ENCODE data around the gene TRABD2B.

TRABD2B gene

DNA sequence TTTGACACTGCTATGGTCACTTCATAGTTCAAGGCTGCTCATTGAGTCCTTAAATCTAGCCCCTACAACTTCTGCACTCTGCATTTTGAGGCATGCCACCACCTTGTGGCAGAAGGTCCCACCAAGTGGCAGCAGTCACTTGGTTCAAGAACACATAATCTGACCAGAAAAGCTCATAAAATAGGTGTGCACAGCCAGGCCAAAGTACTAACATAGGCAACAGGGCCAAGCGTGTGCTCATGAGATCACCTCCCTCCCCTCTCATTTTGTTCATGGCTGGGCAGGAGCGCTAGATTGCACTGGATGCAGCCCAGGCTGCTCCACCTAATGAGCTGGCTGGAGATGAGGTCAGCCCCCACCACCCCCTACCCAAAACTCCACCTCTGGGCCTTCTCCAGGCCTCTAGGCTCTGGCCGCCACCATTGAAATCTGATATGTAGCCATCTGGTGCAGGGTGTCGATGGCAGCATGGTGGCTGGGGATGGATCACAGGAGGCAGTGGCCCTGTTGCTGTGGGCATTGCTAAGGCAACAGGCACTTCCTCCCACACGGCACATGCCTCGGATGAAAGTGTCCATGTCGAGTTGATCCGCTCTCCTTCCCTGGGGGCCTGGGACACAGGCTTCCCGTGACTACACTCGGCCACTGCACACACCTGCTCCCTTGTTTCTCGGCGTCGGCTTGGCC, 193.2 kb downstream of the TRABD2B start:
- DNase-seq (ENCODE audit: low read depth in 2 of 2): no peak

DNA sequence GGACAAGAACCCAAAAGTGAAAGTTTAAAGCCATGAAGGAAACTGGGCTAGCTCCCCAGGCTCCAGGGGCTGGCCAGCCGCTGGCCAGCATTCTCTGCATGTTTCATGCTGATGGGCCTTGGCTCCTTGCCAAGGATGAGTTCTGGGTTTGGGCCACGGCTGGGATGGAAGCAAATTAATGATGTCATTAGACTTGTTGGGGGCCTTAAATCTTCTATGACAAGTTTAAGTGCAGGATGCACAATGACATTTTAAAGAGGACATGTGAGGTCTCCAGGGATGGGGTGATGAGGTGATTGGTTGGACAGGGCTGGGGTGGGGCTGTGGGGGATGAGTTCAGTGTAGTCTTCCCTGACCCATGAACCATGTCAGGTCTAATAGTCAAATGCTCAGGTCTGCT, 199.6 kb downstream of the TRABD2B start:
- no peak for DNase-seq (ENCODE audit: low read depth in 2 of 2)

DNA sequence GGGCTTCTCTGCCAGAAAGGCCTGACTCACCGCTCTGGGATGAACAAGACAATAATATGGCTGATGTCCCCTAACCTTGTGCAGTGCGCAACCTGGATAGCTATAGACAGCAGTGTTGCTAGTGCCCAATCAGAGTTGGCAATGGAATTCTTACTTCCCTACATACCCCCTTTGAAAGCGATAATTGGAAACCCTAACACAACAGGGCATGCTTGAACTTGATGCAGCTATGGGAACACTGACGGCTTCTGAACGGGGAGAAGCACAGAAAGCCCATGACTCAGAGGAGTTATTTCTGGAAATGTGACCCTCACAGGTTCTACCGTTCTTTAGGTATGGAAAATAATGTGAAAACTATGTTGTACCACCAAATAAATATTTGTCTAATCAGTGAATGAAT, 200.6 kb downstream of the TRABD2B start:
- DNase-seq (ENCODE audit: low read depth in 2 of 2): no peak

DNA sequence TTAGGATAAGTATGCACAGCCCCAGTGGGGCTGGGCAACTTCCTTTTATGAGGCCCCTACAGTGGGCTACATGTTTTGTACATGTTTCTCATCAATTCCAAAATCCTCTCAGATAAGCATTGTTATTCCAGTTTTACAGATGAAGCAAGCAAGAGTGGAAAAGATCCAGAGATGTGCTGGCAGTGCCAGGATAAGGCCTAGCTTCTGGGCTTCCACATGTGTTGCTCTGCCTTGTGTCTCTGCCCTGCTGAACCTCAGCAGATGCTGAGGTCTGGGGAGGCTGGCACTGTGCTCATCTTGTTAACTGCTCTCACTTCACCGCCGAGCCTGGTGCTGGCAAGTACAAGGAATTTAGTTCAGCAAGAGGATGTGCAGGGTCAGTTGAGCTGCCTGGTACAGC, 202.1 kb downstream of the TRABD2B start:
- no peak for DNase-seq (ENCODE audit: low read depth in 2 of 2)

DNA sequence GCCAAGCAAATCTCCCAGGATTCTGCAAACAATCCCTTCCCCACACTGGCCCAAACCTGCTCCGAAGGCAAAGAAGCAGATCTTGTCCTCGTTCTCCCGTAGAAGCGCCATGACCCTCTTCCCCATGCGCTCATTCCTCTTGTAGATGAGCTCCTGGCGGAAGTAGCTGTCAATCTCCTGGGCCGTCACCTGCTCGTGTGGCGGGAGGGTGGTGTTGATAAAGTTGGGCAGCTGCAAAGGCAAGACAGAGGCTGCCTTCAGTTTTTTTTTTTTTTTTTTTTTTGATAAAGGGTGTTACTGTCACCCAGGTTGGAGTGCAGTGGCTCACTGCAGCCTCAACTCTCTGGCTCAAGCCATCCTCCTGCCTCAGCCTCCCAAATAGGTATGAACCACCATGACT, 202.7 kb downstream of the TRABD2B start:
- DNase-seq (ENCODE audit: low read depth in 2 of 2): no peak

DNA sequence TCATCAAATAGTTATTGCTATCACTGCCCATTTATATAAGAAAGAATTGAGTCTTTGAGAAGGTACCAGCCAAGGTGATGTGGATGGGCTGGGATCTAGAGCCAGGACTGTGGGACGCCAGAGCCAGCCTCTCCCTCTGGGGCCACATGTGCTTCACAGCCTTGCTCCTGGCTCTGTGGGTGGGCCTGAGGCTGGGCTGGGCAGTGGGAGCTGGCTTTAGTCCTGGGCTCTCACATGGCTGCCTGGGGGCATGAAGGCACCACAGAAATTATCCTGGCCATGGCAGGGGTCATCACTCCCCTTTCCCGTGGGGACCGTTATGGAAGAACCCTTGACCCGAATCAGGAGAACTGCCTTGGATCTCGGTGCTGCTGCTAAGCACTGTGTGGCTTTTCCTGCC, 203.1 kb downstream of the TRABD2B start:
- DNase-seq (ENCODE audit: low read depth in 2 of 2): no peak

DNA sequence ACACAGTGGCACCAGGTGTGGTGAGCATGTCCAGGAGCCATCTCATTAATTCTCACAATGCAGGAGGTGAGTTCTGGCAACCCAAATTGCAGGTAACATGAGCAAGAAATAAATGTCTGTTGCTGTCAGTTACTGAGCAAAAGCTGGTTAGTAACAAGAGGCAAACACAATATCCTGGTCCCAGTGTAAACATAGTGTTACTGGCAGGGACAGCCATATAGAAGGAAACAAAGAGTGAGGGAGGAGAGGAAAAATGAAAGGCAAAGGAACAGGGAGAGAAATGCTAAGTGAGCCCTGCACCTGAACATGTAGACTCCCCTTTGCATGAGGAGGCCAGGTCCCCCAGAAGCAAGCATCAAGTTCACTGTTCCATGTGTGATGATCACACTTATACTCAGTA, 203.6 kb downstream of the TRABD2B start:
- DNase-seq (ENCODE audit: low read depth in 2 of 2): no peak

DNA sequence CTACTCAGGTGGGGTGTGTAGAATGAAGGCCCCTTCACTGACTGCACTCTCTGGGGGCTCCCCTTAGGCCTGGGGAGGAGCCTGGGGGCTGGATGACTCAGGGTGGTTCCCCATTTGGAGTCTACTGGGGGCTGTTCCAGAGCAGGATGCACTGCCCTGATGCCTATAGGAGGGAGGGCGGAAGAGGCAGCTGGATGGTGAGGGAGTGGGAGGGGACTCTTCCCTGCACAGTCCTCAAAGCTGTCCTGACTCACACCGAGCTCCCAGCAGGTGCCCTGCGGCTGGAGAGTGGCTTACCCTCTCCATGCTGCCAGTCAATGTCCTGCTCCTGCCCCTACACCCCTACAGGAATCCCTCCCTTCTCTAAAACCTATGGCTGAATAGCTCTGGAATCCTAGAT, 204.4 kb downstream of the TRABD2B start:
- no peak for DNase-seq (ENCODE audit: low read depth in 2 of 2)

DNA sequence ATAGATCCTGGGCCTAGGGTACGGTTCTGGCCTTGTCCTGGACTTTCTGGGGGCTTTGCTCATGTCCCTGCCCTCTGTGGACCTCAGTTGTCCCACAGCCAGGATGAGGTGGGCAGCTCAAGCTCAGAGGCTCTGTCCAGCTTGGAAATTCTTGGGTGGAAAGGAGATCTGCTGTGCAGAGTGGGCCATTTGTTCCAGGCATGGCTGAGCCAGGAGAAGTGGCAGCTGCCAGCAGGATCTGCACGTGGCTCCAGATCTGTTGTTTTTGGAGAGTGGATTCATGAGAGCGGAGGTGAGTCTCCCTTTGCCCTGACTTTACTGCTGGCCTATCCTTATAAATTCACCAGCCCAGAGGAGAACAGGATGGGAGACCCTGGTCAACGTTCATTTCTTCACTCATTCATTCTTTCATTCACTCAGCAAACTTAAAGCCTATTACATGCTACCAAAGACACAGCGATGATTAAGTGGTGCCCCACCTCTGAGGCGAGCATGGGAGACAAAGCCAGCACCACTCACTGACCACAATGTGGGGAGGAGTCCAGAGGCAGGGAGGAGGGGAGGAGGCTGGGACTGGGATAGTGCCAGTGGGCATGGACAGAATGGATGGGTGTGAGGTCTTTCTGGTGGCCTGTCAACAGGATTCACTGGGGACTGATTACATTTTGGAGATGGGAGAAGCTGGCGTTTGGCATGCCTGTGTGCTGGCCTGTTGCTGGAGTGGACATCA, 205.1 kb downstream of the TRABD2B start:
- DNase-seq (ENCODE audit: low read depth in 2 of 2): no peak

DNA sequence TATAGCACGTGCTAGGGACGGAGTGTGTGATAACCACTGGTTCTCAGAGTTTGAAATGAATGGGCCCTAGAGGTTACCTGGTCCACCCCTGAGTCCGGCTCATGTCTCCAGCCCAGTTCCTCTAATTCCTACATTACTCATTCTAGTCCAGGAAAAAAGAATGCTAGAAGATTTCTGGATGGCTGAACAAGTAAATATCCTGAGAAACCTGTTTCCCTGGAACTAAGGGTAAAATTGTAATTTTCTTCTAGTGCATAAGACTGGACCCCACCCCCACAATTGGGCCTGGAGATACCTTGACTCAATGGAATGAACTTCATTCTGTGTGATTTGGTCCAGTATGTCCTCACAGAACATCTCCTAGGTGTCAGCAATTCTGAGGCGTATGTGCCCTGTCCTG, 208.4 kb downstream of the TRABD2B start:
- no peak for DNase-seq (ENCODE audit: low read depth in 2 of 2)

DNA sequence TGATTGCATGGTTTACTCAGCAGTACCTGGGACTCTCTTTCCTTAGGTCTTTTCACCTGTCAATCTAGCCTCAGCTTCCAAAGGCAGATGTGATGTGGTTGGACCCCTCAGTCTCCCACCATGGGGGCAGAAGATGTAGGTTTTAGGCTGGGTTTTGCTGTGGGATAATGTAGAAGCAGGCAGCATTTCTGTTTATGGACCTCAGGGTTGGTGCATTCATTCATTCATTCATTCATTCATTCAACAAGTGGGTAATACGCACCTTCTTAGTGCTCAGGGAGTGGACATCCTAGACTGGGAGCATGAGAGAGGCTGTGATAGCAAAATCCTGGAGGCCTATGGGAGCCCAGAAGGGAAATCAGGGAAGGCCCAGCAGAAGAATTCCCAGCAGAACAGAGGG, 209.6 kb downstream of the TRABD2B start:
- no peak for DNase-seq (ENCODE audit: low read depth in 2 of 2)

DNA sequence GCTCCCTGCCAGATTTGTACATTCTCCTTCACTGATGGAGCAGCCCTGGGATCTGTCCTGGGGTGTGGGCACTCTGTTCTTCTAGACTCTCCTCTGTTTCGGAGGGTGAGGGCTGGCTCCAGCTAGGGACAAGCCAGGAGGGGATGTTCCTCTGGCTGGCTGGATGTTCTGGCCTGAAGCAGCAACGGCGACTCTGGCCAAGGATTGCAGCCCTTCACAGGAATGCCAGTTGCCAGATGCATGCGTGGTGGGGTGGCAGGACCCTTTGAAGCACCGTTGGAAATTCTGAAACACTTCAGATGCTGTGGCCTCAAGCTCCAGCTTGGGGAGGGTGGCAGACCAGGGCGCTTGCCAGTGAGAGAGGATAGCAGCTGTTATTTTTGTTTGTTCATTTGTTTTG, 210.9 kb downstream of the TRABD2B start:
- no peak for DNase-seq (ENCODE audit: low read depth in 2 of 2)

DNA sequence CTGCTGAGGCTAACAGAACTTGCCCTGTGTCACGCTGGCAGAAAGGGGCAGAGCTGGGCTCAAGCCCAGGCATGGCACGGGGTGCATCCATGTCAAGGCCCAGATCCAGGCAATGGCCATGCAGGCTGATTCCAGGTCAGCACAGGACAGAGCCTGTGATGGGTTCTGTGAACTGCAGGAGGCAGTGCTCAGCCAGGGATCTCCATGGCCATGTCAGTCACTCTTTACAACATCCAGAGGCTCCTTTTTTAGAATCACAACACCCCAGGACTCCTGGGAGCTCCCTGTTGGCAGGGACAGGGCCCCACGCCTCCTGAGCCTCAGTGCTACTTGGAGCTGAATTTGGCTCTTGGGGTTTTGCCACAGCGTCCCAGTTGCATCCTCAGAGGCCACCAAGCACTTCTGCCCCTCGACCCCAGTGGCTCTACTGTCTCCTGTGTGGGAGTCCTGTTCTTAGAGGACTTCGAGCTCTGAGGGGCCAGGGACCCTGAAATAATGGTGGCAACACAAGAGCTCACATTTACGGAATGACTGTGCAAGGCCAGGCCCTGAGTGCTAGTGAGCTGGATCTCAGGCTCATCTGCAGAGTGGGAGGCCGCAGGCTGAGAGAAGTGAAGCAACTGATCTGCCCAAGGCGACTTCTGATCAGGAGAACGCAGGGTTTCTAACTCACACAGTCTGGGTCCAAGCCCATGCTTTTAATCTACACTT, 211.5 kb downstream of the TRABD2B start:
- DNase-seq (ENCODE audit: low read depth in 2 of 2): no peak

DNA sequence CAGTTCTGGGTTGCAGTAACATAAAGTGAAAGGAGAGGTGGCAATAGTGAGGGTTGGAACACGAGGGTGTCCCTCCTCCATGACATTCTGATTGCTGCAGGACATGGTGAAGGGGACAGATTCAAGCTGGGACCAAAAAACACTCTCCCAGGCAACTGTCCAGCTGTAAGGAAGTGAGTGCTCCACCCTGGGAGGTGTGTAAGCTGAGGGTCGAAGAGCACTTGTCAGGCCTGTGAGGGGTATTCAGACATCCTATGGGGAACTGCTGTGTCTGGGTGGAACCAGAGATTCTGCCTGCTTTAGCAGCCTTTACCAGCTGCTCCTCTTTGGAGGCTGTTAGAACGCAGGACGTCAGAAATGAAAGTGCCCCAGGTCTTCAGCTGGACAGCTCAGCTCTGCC, 212.1 kb downstream of the TRABD2B start:
- no peak for DNase-seq (ENCODE audit: low read depth in 2 of 2)

DNA sequence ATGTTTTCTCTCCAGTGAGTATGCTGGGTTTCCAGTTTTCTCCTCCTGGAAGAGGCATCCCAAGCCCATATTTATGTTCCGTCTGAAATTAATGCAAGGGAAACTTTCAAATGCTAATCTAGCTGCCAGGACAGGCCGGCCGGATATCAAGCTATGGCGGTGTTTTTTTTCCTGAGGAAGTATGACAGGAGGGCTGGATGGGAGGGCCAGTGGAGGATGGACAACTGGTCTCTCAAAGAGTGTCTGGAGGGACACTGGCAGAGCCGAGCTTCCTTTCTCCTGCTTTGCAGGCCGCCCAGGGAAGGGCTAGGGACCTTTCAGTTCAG, 212.7 kb downstream of the TRABD2B start:
- DNase-seq (ENCODE audit: low read depth in 2 of 2): no peak

DNA sequence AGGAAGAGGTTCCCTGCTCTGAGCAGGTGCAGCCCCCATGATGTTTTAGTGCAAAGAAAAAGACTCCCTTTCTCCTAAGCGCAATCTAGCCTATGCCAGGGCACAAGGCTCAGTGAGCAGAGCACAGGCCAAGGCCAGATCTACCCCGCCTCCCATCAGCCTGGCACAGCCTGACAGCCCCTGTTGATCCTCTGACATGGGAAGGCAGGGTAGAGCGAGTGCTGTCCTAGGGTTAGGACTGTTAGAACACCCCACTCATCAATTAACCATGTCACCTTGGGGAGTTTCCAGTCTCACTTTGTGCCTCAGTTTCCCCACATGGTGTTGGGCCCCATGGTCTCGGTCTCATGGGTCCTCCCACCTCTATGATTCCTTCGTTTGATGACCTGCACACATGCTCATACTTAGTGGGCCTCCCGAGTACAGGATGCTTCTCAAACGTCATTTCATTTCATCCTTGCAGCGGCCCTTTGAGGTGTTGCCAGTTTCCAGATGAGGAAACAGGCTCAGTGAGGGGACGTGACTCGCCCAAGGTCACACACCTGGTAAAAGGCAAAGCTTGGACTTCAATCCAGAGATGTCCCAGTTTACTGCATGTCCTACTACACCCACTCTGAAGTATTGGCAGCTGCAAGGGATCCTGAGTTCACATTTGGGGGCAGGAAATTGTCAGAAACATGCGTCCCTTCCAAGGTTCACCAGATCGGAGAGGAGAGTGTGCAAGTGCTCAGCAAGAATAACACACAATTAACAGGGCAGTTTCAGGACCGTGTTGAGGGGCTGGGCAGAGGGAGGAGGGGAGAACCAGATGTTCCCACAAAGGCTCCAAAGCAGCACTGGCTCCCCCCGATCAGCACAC, 213.3 kb downstream of the TRABD2B start:
- no peak for DNase-seq (ENCODE audit: low read depth in 2 of 2)

DNA sequence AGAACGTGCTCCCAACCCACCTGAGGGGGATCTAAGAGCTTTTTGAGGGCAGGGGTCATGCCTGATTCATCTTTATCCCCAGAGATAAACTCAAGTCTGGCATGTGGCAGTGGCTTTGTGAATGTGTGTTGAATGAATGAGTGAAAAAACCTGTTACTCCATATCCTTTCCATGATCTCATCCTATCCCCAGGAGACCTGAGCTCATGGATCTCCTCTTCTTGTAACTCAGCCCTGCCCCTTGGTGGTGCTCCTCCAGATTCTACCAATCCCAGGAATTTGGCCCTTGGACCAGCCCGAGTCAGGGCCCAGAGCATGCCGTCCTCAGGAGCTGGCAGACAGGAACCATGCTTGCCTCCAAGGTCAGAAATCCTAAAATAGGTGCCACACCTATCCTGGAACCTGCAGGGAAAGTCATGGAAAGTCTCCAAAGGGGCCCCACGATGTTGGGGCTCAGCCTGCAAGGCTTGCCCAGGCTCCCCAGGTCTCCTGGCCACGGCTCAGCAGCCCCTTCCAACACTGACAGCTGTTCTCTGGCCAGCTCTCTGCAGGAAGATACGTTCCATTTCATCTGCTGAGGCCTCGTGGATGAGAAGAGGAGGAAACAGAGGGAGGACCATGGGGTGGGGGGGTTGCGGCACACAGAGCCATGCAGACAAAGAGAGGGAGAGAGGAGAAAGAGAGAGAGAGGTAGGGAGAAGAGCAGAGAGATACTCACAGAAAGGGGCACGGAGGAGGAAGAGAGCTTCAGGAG, 214.6 kb downstream of the TRABD2B start:
- no peak for DNase-seq (ENCODE audit: low read depth in 2 of 2)

DNA sequence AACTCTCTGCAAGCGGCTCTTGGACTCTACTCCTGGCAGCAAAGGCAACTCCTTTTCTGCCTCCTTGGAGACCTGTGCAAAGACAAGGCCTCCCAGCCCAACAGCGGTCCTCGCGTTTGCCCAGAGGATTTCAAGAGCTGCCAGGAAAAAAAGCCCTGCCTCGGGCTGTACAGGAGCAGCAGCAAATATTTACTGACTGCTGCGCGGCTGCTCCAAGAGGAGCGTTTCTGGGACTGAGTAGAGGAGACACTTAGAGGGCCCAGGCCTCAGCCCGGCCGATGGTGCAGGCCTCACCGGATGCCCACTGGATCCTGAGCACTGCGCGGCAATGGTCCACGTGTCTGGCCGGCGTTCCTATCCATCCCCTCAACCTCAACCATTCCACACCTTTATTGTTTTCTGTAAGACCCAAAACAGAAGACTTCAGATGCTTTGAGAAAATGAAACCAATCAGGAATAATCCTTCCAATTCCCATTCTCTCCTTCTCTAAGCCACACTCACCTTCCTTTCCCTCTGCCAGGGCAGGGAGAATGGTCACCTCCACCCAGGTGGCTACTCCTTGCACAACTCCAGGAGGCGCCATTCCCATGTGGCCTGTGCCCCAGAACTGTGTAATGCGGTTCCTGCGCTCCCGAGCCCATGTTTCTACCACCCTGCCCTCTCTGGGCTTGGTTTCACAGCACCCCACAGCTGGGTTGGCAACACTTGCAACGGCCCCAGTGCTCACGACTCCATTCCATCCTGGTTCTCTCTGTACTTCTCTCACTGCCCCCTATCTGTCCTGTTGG, 215.8 kb downstream of the TRABD2B start:
- no peak for DNase-seq (ENCODE audit: low read depth in 2 of 2)

DNA sequence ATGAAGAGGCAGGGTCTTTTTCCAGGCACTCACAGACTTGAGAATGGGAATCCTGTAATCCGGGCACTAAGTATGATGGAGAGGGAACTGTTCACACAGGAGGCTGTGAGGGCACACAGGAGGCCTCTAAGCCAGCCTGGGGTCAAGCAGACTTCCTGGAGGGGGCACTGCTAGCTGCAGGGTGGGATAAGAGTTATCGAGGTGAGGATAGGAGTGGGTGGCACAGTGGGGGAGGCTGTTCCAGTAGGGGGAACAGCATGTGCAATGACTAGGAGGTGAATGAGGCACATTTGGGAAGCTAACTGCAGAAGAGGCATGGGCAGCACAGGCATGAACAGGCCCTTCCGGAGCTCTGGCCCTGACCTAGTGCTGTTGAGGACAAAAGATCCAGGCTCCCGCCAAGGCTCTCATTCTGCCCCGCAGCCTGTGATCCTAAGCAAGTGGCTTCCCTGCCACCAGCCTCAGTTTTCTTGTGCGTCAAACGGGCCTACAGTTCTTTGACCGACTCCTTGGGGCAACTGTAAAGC, 216.7 kb downstream of the TRABD2B start:
- no peak for DNase-seq (ENCODE audit: low read depth in 2 of 2)

DNA sequence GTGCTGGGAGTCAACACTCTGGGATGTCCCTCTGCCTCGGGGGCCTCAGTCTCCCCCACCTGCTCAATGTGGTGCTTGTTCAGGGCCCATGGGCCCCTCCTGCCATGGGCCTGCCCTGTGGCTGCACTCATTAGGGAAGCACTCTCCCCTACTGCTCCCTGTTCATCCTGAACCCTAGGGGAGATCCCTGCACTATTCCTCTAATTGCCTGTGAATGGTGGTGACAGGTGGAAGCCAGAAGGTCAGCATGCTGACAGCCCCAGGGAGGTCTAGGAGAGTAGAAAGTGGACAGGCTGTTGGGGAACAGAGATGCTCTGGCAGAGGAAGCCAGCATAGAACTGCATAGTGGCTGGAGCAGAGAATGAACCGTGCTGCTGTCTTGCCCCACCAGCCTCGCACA, 217.6 kb downstream of the TRABD2B start:
- no peak for DNase-seq (ENCODE audit: low read depth in 2 of 2)

Measured in stimulated activated CD8-positive, alpha-beta memory T cell treated with anti-CD3 and anti-CD28 coated beads, Interleukin-7, amount 100 ng/mL, for 4 hours (primary cell).